ENCODE data around the gene OR51B2. TPM values are rescaled to one million over a fixed set of nuclear protein-coding genes. Genes with fewer than 3 reads are reported as not detected.

OR51B2 gene
- total RNA-seq, 2 donors from 2014 or later = 0.78 TPM; not detected in 1

DNA sequence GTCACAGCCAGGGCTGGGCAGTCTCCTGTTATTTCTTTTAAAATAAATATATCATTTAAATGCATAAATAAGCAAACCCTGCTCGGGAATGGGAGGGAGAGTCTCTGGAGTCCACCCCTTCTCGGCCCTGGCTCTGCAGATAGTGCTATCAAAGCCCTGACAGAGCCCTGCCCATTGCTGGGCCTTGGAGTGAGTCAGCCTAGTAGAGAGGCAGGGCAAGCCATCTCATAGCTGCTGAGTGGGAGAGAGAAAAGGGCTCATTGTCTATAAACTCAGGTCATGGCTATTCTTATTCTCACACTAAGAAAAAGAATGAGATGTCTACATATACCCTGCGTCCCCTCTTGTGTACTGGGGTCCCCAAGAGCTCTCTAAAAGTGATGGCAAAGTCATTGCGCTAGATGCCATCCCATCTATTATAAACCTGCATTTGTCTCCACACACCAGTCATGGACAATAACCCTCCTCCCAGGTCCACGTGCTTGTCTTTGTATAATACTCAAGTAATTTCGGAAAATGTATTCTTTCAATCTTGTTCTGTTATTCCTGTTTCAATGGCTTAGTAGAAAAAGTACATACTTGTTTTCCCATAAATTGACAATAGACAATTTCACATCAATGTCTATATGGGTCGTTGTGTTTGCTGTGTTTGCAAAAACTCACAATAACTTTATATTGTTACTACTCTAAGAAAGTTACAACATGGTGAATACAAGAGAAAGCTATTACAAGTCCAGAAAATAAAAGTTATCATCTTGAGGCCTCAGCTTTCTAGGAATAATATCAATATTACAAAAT is 35.8 kb downstream of the OR51B2 start:
- H3K36me3 ChIP-seq (replicated peaks in 1 of 2; ENCODE audit: insufficient read depth in 1 of 2, low read depth in 2 of 2) = no peaks in the 10 kb centered on the region
- intact Hi-C loops (cut with DNase I) = no loop called here
- no peaks in the 10 kb centered on the region for H3K9me3 ChIP-seq
- DNase-seq (no peak), ATAC-seq (no peak)
- H3K27me3 ChIP-seq = no peaks in the 10 kb centered on the region
- H3K27ac ChIP-seq = no peak overlapping the region
- no peak for TF ChIP-seq POLR2A (IDR thresholded peaks at IDR 0.05)
- TF ChIP-seq, protein P1, sequence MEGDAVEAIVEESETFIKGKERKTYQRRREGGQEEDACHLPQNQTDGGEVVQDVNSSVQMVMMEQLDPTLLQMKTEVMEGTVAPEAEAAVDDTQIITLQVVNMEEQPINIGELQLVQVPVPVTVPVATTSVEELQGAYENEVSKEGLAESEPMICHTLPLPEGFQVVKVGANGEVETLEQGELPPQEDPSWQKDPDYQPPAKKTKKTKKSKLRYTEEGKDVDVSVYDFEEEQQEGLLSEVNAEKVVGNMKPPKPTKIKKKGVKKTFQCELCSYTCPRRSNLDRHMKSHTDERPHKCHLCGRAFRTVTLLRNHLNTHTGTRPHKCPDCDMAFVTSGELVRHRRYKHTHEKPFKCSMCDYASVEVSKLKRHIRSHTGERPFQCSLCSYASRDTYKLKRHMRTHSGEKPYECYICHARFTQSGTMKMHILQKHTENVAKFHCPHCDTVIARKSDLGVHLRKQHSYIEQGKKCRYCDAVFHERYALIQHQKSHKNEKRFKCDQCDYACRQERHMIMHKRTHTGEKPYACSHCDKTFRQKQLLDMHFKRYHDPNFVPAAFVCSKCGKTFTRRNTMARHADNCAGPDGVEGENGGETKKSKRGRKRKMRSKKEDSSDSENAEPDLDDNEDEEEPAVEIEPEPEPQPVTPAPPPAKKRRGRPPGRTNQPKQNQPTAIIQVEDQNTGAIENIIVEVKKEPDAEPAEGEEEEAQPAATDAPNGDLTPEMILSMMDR (IDR thresholded peaks at IDR 0.05) = no peak
- H3K4me3 ChIP-seq = no peak overlapping the region
- no peaks in the 10 kb centered on the region for H3K4me1 ChIP-seq
- WGBS, 2 donors = 63 to 72% methylated on average over 7 of the region's 7 CpGs

DNA sequence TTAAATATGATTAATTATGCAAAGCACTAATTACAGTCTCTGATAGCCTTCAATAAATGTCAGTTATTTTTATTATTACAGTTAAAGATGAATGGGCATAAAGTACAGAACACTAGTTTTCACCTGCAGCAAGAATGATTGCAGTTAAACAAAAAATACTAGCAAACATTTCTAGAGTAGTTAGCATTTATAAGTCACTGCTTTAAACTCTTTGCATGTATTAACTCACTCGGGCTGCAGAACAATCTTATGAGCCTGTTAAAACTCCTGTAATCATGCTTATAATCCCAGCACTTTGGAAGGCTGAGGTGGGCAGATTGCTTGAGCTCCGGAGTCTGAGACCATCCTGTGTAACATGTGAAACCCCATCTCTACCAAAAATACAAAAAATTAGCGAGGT is 37.2 kb downstream of the OR51B2 start:
- Histone ChIP-seq H3K9me3 (no peaks in the 10 kb centered on the region), H3K4me3 (no peak overlapping the region), H3K36me3 (replicated peaks in 1 of 2; ENCODE audit: insufficient read depth in 1 of 2, low read depth in 2 of 2) (no peaks in the 10 kb centered on the region), H3K27me3 (no peaks in the 10 kb centered on the region), H3K27ac (no peak overlapping the region), H3K4me1 (no peaks in the 10 kb centered on the region)
- DNase-seq = no peak
- TF ChIP-seq, protein P1 (IDR thresholded peaks at IDR 0.05) = no peak
- TF ChIP-seq POLR2A (IDR thresholded peaks at IDR 0.05) = no peak
- 54 to 56% methylated on average over 3 of the region's 3 CpGs for WGBS, 2 donors
- intact Hi-C loops (cut with DNase I) = no loop called here
- ATAC-seq = no peak

DNA sequence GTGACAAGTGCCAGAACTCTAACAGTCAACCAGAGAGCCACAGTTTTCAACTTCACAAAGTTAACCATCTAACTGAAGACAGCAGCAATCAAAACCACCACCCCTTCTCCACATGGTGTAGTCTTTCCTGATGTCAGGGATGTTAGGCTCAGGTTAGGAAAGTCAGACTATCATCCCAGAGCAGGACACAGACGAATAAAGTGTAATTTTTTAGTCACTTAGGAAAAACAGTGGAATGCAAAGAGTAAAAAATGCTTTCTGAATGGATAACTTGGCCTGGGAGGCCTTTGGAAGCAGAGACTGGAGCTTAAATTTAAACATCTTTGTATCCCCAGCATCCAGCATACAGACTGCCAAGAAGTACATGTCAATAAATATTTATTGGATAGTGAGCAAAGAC is 37.7 kb downstream of the OR51B2 start:
- no peaks in the 10 kb centered on the region for H3K4me1 ChIP-seq
- H3K27me3 ChIP-seq = no peaks in the 10 kb centered on the region
- no peak overlapping the region for H3K27ac ChIP-seq
- WGBS, 2 donors = 9 to 10% methylated on average over 1 of the region's 1 CpG
- intact Hi-C loops (cut with DNase I) = no loop called here
- TF ChIP-seq, protein P1 (IDR thresholded peaks at IDR 0.05) = no peak
- TF ChIP-seq POLR2A (IDR thresholded peaks at IDR 0.05) = no peak
- no peak overlapping the region for H3K4me3 ChIP-seq
- H3K9me3 ChIP-seq = no peaks in the 10 kb centered on the region
- H3K36me3 ChIP-seq (replicated peaks in 1 of 2; ENCODE audit: insufficient read depth in 1 of 2, low read depth in 2 of 2) = no peaks in the 10 kb centered on the region
- no peak for DNase-seq
- no peak for ATAC-seq

DNA sequence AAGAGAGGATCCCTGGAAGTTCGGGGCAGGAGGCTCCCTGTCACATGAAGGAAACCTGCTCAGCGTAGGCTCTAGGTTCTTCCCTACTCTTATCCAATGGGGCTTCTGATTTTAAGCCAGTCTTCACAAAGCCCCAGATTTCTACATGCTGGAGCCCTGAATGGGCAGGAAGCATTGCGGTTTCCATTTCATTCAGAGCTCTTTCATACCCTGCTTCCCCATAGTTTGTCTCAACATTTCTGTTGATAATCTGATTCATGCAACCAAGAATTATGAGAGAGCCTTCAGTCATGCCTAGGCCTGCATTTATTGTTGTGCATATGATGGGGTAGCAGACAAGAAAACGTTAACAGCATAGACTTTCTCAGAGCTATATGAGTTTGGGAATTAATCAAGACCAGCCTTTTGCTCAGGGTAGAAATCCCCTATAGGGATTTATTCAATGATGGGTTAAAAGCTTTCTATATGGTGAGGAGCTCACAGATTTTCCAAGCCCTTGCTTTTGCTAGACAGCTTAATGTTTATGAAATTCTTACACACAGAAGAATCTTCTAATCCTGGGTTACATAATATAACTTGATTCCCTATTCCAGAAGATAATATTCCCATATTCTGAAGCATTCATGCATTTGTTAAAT is 38.3 kb downstream of the OR51B2 start:
- H3K36me3 ChIP-seq (replicated peaks in 1 of 2; ENCODE audit: insufficient read depth in 1 of 2, low read depth in 2 of 2) = no peaks in the 10 kb centered on the region
- WGBS, 2 donors = 70 to 73% methylated on average over 4 of the region's 4 CpGs
- no peak for ATAC-seq
- no peak overlapping the region for H3K4me3 ChIP-seq
- no peaks in the 10 kb centered on the region for H3K4me1 ChIP-seq
- no peak for TF ChIP-seq POLR2A (IDR thresholded peaks at IDR 0.05)
- TF ChIP-seq, protein P1 (IDR thresholded peaks at IDR 0.05) = no peak
- H3K9me3 ChIP-seq = no peaks in the 10 kb centered on the region
- H3K27me3 ChIP-seq = no peaks in the 10 kb centered on the region
- H3K27ac ChIP-seq = no peak overlapping the region
- DNase-seq = no peak
- intact Hi-C loops (cut with DNase I) = no loop called here

Measured in body of pancreas (tissue), 4 donors.